H1 (cell line): Measurements from ENCODE around the gene CACNA1B. TPM values are rescaled to one million over a fixed set of nuclear protein-coding genes. Genes with fewer than 3 reads are reported as not detected.

ENCODE experiments used
- CTCF ChIA-PET: fragments of 300-600 bp; sonication (Branson Sonifier 250); formaldehyde crosslinking; loops from one replicate; lab custom pipeline; 2021; ENCODE audit not compliant: partially characterized antibody; lab: Charles Lee
- POLR2A ChIA-PET: fragments of 300-600 bp; sonication (Branson Sonifier 250); formaldehyde crosslinking; loops from one replicate; lab custom pipeline; 2021; ENCODE audit warnings: inconsistent platforms; ENCODE audit not compliant: partially characterized antibody; lab: Charles Lee
- DNase-seq, 2 experiments: peaks; one replicate each; pipeline versions ENCODE4 v3.0.0 to v3.0.0-alpha.2; 2010 to 2022; ENCODE audit warnings: low spot score in 2 of 2, low read depth in 1 of 2, mixed read lengths in 1 of 2
- FAIRE-seq: peaks from 2 replicates; lab custom pipeline; 2011; peaks lifted over from hg19 to GRCh38; lab: Jason Lieb, UNC
- H2AFZ ChIP-seq: 2 replicates; pipeline ENCODE4 v1.8.1; 2012; ENCODE audit warnings: low read length, inconsistent platforms
- H2AK5ac ChIP-seq: 2 replicates; pipeline ENCODE4 v1.6.1; 2013; ENCODE audit warnings: low read depth, low read length
- H2BK120ac ChIP-seq: replicated peaks from 2 replicates; pipeline ENCODE3; 2013; ENCODE audit warnings: low read depth, low read length, inconsistent platforms
- H2BK12ac ChIP-seq: 2 replicates; pipeline ENCODE4 v1.6.1; 2013; ENCODE audit warnings: low read depth, low read length
- H2BK15ac ChIP-seq: 2 replicates; pipeline ENCODE4 v1.6.1; 2013; ENCODE audit warnings: low read length
- H2BK20ac ChIP-seq: 2 replicates; pipeline ENCODE4 v1.6.1; 2013; ENCODE audit warnings: low read length
- H2BK5ac ChIP-seq: 2 replicates; pipeline ENCODE4 v1.6.1; 2013; ENCODE audit warnings: low read depth, low read length
- H3K14ac ChIP-seq: 2 replicates; pipeline ENCODE4 v1.6.1; 2013; ENCODE audit warnings: inconsistent platforms; ENCODE audit not compliant: insufficient read length
- H3K18ac ChIP-seq: 2 replicates; pipeline ENCODE4 v1.6.1; 2013; ENCODE audit warnings: low read length; ENCODE audit errors: extremely low read depth
- H3K23ac ChIP-seq: 2 replicates; pipeline ENCODE4 v1.6.1; 2013; ENCODE audit warnings: inconsistent platforms; ENCODE audit not compliant: insufficient read length
- H3K23me2 ChIP-seq: 2 replicates; pipeline ENCODE4 v1.6.1; 2013; ENCODE audit warnings: low read depth, low read length
- H3K27ac ChIP-seq: 2 replicates; pipeline ENCODE4 v1.6.1; 2011; ENCODE audit warnings: low read depth, low read length, inconsistent platforms
- H3K27me3 ChIP-seq, 4 experiments: replicated peaks in 1 of 4; 1 replicate in 1 of 4; 2 replicates in 3 of 4; pipeline versions ENCODE4 v1.6.1 to v1.8.1; 2011 to 2013; ENCODE audit warnings: low read length in 3 of 4, mild to moderate bottlenecking in 3 of 4, inconsistent platforms in 2 of 4, mixed read lengths in 2 of 4, moderate library complexity in 1 of 4; ENCODE audit not compliant: control insufficient read depth in 3 of 4, insufficient read depth in 3 of 4; ENCODE audit errors: extremely low read depth in 1 of 4
- H3K36me3 ChIP-seq, 4 experiments: 2 replicates each; pipeline versions ENCODE4 v1.6.1 to v1.8.1; 2011 to 2013; ENCODE audit warnings: mild to moderate bottlenecking in 4 of 4, low read length in 3 of 4, moderate library complexity in 2 of 4, control low read depth in 1 of 4, inconsistent platforms in 1 of 4; ENCODE audit not compliant: insufficient read depth in 4 of 4, control insufficient read depth in 2 of 4
- H3K4ac ChIP-seq: replicated peaks from 2 replicates; pipeline ENCODE3; 2013; ENCODE audit warnings: low read length, low read depth, mixed read lengths, inconsistent platforms; ENCODE audit not compliant: insufficient read length
- H3K4me1 ChIP-seq, 4 experiments: replicated peaks in 1 of 4; 1 replicate in 1 of 4; 2 replicates in 3 of 4; pipeline versions ENCODE4 v1.6.1 to v1.8.1; 2011 to 2013; ENCODE audit warnings: low read length in 3 of 4, inconsistent platforms in 2 of 4, mixed read lengths in 1 of 4; ENCODE audit not compliant: insufficient read depth in 4 of 4, control insufficient read depth in 3 of 4
- H3K4me2 ChIP-seq, 2 experiments: 2 replicates each; pipeline versions ENCODE4 v1.6.1 to v1.8.1; 2011 to 2013; ENCODE audit warnings: low read depth in 2 of 2, low read length in 2 of 2, control low read depth in 1 of 2, inconsistent platforms in 1 of 2, mild to moderate bottlenecking in 1 of 2; ENCODE audit not compliant: insufficient read depth in 1 of 2
- H3K4me3 ChIP-seq, 4 experiments: fragments of 200-600, 300-600 bp in 1 of 4; sonication (generic), shearing (Covaris generic), sonication (Bioruptor Twin) in 1 of 4; 2 replicates each; pipeline versions ENCODE4 v1.5.1 to v1.8.1; 2011 to 2016; ENCODE audit warnings: low read length in 4 of 4, low read depth in 3 of 4, control low read depth in 2 of 4, inconsistent platforms in 2 of 4, mild to moderate bottlenecking in 2 of 4, mixed read lengths in 1 of 4, moderate library complexity in 1 of 4; ENCODE audit not compliant: insufficient read depth in 2 of 4; ENCODE audit errors: extremely low read depth in 1 of 4
- H3K56ac ChIP-seq: replicated peaks from 2 replicates; pipeline ENCODE3; 2013; ENCODE audit warnings: low read depth, mild to moderate bottlenecking, mixed read lengths, low read length, inconsistent platforms; ENCODE audit not compliant: insufficient read length
- H3K79me1 ChIP-seq: 2 replicates; pipeline ENCODE4 v1.6.1; 2013; ENCODE audit warnings: low read depth, low read length, control low read depth
- H3K79me2 ChIP-seq, 2 experiments: 2 replicates each; pipeline versions ENCODE4 v1.6.1 to v1.8.1; 2012 to 2013; ENCODE audit warnings: low read length in 2 of 2, mild to moderate bottlenecking in 2 of 2, inconsistent platforms in 1 of 2; ENCODE audit not compliant: insufficient read depth in 2 of 2, control insufficient read depth in 1 of 2
- H3K9ac ChIP-seq, 4 experiments: replicated peaks in 1 of 4; 1 replicate in 1 of 4; 2 replicates in 3 of 4; pipeline versions ENCODE4 v1.6.1 to v1.8.1; 2011 to 2013; ENCODE audit warnings: low read depth in 3 of 4, low read length in 3 of 4, control low read depth in 2 of 4, mild to moderate bottlenecking in 2 of 4, moderate library complexity in 2 of 4, inconsistent platforms in 1 of 4; ENCODE audit errors: extremely low read depth in 1 of 4
- H3K9me3 ChIP-seq, 2 experiments: 2 replicates each; pipeline versions ENCODE4 v1.6.1 to v1.8.1; 2012 to 2013; ENCODE audit warnings: mild to moderate bottlenecking in 2 of 2, moderate library complexity in 2 of 2, control low read depth in 1 of 2, inconsistent platforms in 1 of 2, low read depth in 1 of 2, low read length in 1 of 2, mixed read lengths in 1 of 2; ENCODE audit not compliant: insufficient read depth in 2 of 2
- H4K20me1 ChIP-seq, 2 experiments: replicated peaks in 1 of 2; 2 replicates each; pipeline versions ENCODE3 to v1.8.1; 2011 to 2013; ENCODE audit warnings: inconsistent platforms in 2 of 2, low read length in 2 of 2, mild to moderate bottlenecking in 1 of 2; ENCODE audit not compliant: insufficient read depth in 2 of 2, control insufficient read depth in 1 of 2
- H4K5ac ChIP-seq: 2 replicates; pipeline ENCODE4 v1.6.1; 2013; ENCODE audit warnings: low read length, low read depth, mixed read lengths, inconsistent platforms; ENCODE audit not compliant: insufficient read length
- H4K8ac ChIP-seq: 2 replicates; pipeline ENCODE4 v1.8.0; 2013; ENCODE audit warnings: mild to moderate bottlenecking, moderate library complexity, low read length, inconsistent platforms; ENCODE audit not compliant: insufficient read depth; ENCODE audit errors: extremely low read depth
- H4K91ac ChIP-seq: replicated peaks from 2 replicates; pipeline ENCODE3; 2013; ENCODE audit warnings: low read length, mixed read lengths, inconsistent platforms; ENCODE audit not compliant: insufficient read length
- ASH2L ChIP-seq: fragments of 200-600, 300-600 bp; sonication (generic); IDR thresholded peaks from one replicate; pipeline ENCODE4 v1.7.1; 2017; ENCODE audit warnings: low read length
- BACH1 ChIP-seq: IDR thresholded peaks from 2 replicates; pipeline ENCODE4 v1.6.1; 2012; ENCODE audit warnings: low read length, improper control_type of control experiment
- BCL11A ChIP-seq, 2 experiments: IDR thresholded peaks; one replicate each; pipeline ENCODE4 v1.6.1; 2011; ENCODE audit warnings: low read depth in 2 of 2, low read length in 2 of 2, mild to moderate bottlenecking in 2 of 2
- CBX5 ChIP-seq: fragments of 300-800, 300-1000 bp; sonication (generic); IDR thresholded peaks from 2 replicates; pipeline ENCODE4 v1.7.1; 2016; ENCODE audit warnings: antibody characterized with exemption, low read length, low read depth
- CTBP2 ChIP-seq: IDR thresholded peaks from 2 replicates; pipeline ENCODE4 v1.7.0; 2011; ENCODE audit warnings: borderline replicate concordance, mild to moderate bottlenecking, moderate library complexity, mixed read lengths, low read length; ENCODE audit not compliant: insufficient read depth, insufficient read length
- EGR1 ChIP-seq: IDR thresholded peaks from 2 replicates; pipeline ENCODE4 v1.6.1; 2011; ENCODE audit warnings: low read depth, low read length, borderline replicate concordance
- EZH2 ChIP-seq: fragments of 200-600 bp; sonication (generic); IDR thresholded peaks from 2 replicates; pipeline ENCODE4 v1.7.1; 2012; ENCODE audit warnings: low read depth, mild to moderate bottlenecking, moderate library complexity, low read length, inconsistent platforms; ENCODE audit not compliant: severe bottlenecking
- NANOG ChIP-seq: IDR thresholded peaks from 2 replicates; pipeline ENCODE4 v1.6.1; 2011; ENCODE audit warnings: low read length, low read depth, mild to moderate bottlenecking, inconsistent platforms; ENCODE audit not compliant: insufficient read depth, poor library complexity, severe bottlenecking
- RAD21 ChIP-seq, 2 experiments: IDR thresholded peaks in 1 of 2; conservative IDR thresholded peaks in 1 of 2; 2 replicates each; pipeline ENCODE4 v1.6.1; 2011; ENCODE audit warnings: low read depth in 2 of 2, low read length in 2 of 2, improper control_type of control experiment in 1 of 2, inconsistent platforms in 1 of 2, mild to moderate bottlenecking in 1 of 2, moderate library complexity in 1 of 2
- SP1 ChIP-seq: IDR thresholded peaks from 2 replicates; pipeline ENCODE4 v1.6.1; 2011; ENCODE audit warnings: low read depth, low read length
- SRF ChIP-seq: IDR thresholded peaks from 2 replicates; pipeline ENCODE4 v1.6.1; 2011; ENCODE audit warnings: mild to moderate bottlenecking, low read depth, low read length, moderate library complexity
- TAF7 ChIP-seq: optimal IDR thresholded peaks from 2 replicates; pipeline ENCODE3; 2011; ENCODE audit warnings: low read depth, mild to moderate bottlenecking, inconsistent platforms, low read length, moderate library complexity, borderline replicate concordance
- TCF12 ChIP-seq: IDR thresholded peaks from 2 replicates; pipeline ENCODE4 v1.6.1; 2011; ENCODE audit warnings: low read depth, mild to moderate bottlenecking, low read length
- WGBS, 2 experiments: shearing (Covaris generic) in 1 of 2; methylation state at CpG; one replicate each; pipeline versions ENCODE4 v1.1.6 to v1.1.7; 2013 to 2015; ENCODE audit warnings: low lambda C conversion rate in 2 of 2, mixed read lengths in 2 of 2, inconsistent platforms in 1 of 2, low coverage in 1 of 2, missing lambda C conversion rate in 1 of 2; ENCODE audit not compliant: insufficient replicate concordance in 2 of 2, insufficient coverage in 1 of 2, insufficient read length in 1 of 2; ENCODE audit errors: extremely low coverage in 1 of 2, missing lambda C conversion rate in 1 of 2; 5-methylcytosine and 5-hydroxymethylcytosine counted together
- polyA plus RNA-seq, 7 experiments: library from polyadenylated mRNA; depleted of rRNA in 3 of 7; stranded (reverse) in 5 of 7; unstranded in 2 of 7; fragments of >200 nt in 5 of 7; fragments of 200-250 nt in 2 of 7; gene quantifications; 1 replicate in 5 of 7; 2 replicates in 1 of 7; 4 replicates in 1 of 7; pipeline versions ENCODE4 v1.2.1 to v1.2.3, GENCODE V29; 2011 to 2013; ENCODE audit warnings: missing spikeins in 2 of 7, mixed read lengths in 2 of 7
- total RNA-seq: library from RNA; stranded (reverse); fragmentation: NEBNext Ultra II Directional; extraction: Animal tissue kit (Norgen Biotek cat#: 25700); gene quantifications from 2 replicates; pipeline ENCODE4 v1.2.1, GENCODE V29; 2021

CACNA1B gene
- total and polyA plus RNA-seq, 2 of the 8 experiments (the other 6 are each of a cell fraction or from before 2014, with no cell fraction given): 1.5 to 5.7 TPM

DNA sequence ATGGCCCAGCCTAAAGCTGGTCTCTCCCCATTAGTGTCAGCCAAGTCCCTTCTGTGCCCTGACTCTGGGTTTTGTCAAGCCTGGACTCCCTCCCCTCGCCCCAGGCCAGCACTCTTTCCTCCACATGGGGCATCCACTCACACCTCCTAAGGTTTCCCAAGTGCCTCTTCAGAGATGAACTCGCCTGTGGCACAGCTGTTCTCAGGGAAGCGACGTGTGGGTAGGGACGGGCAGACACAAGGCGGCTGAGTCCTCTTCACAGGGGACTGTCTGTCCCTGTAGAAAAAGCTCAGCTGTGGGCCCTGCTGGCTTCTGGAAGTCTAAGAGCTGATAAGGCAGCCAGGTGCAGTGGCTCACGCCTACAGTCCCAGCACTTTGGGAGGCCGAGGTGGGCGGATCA, 78.5 kb downstream of the CACNA1B start:
- peaks cover 1% of the 10 kb centered on the region; the same call in 1 of the 2 replicates for H3K23me2 ChIP-seq
- no peak overlapping the region for H3K4me3 ChIP-seq
- H4K5ac ChIP-seq: no peak overlapping the region
- H4K91ac ChIP-seq: no peak overlapping the region
- no peak overlapping the region for H2AK5ac ChIP-seq
- DNase-seq (no peak), FAIRE-seq (no peak)
- H2BK20ac ChIP-seq: no peak overlapping the region
- no peak overlapping the region for H2BK12ac ChIP-seq
- no peaks in the 10 kb centered on the region; the same call in 1 of the 2 replicates for H3K79me1 ChIP-seq
- 90% methylated on average over 4 of the region's 9 CpGs; no CpG with 5 or more reads in 1 of the 2 experiments for WGBS, 2 experiments
- peaks cover 0 to 3% (median 0%) of the 10 kb centered on the region in 4 experiments; a peak in 1 of 8 replicates for H3K36me3 ChIP-seq
- H3K9ac ChIP-seq: no peak overlapping the region
- H3K18ac ChIP-seq: no peak overlapping the region
- H2BK15ac ChIP-seq: no peak overlapping the region
- ChIA-PET CTCF (interaction anchor here (0.6 kb wide), 1 partner anchor 304 kb away, joined by 4 read pairs; no protein-coding TSS in a partner anchor), POLR2A (no interaction called here)
- H3K14ac ChIP-seq: no peak overlapping the region
- H3K79me2 ChIP-seq: no peaks in the 10 kb centered on the region
- no peak overlapping the region for H3K23ac ChIP-seq
- H2BK120ac ChIP-seq: no peak overlapping the region
- H2BK5ac ChIP-seq: no peak overlapping the region
- H3K9me3 ChIP-seq: peaks cover 25 to 78% of the 10 kb centered on the region in 2 experiments
- no peak overlapping the region for H3K27ac ChIP-seq
- H4K20me1 ChIP-seq: no peaks in the 10 kb centered on the region
- H3K4ac ChIP-seq: no peak overlapping the region
- H3K4me2 ChIP-seq: no peak overlapping the region
- no peaks in the 10 kb centered on the region; a peak in 1 of 7 replicates for H3K27me3 ChIP-seq
- H2AFZ ChIP-seq: no peak overlapping the region
- no peak overlapping the region for H4K8ac ChIP-seq
- H3K56ac ChIP-seq: no peak overlapping the region
- H3K4me1 ChIP-seq: peaks cover 0 to 2% (median 0%) of the 10 kb centered on the region in 4 experiments; a peak in 1 of 7 replicates
- TF ChIP-seq TAF7 (no peak), CTBP2 (no peak), SRF (no peak), TCF12 (no peak), CBX5 (no peak), NANOG (no peak), RAD21 (IDR thresholded peaks at IDR 0.05 in 1 of 2, conservative IDR thresholded peaks at IDR 0.05 in 1 of 2; ENCODE audit: low read depth in 2 of 2, low read length in 2 of 2) (no peak), ASH2L (no peak), SP1 (no peak), BCL11A (IDR thresholded peaks at IDR 0.05; ENCODE audit: low read depth in 2 of 2, low read length in 2 of 2) (no peak), EZH2 (no peak), BACH1 (no peak), EGR1 (no peak)
